T-helper 2 cell treated with Interferon-gamma antibody and Interleukin-4, amounts not matched to agents 5 μg/mL and 100 μg/mL, for 36 hours (primary cell): ENCODE measurements around the gene BLCAP.
"Not testable (repeated sequence)": the region's sequence is repeated elsewhere in the genome, so short reads cannot be mapped to it uniquely, and the experiment has no call there.

Experiments used
- DNase-seq: peaks from one replicate; pipeline ENCODE4 v3.0.0; 2021; ENCODE audit warnings: low spot score
- H3K27ac Mint-ChIP-seq: one replicate; pipeline ENCODE4 v1.8.0; 2021; ENCODE audit warnings: mild to moderate bottlenecking, mixed read lengths
- H3K27me3 Mint-ChIP-seq: one replicate; pipeline ENCODE4 v1.8.0; 2021; ENCODE audit warnings: low read depth, mixed read lengths
- H3K36me3 Mint-ChIP-seq: one replicate; pipeline ENCODE4 v1.8.0; 2021; ENCODE audit warnings: low read depth, mixed read lengths
- H3K4me1 Mint-ChIP-seq: one replicate; pipeline ENCODE4 v1.8.0; 2021; ENCODE audit warnings: low read depth, mixed read lengths
- H3K4me3 Mint-ChIP-seq: one replicate; pipeline ENCODE4 v1.8.0; 2022; ENCODE audit warnings: mild to moderate bottlenecking, moderate library complexity, mixed read lengths
- H3K9me3 Mint-ChIP-seq: one replicate; pipeline ENCODE4 v1.8.0; 2021; ENCODE audit warnings: mixed read lengths

Gene BLCAP

GRCh38 chr20:37545516-37545915 is 17.8 kb upstream of the BLCAP start:
- Mint-ChIP-seq H3K4me3 (no peak overlapping the region), H3K4me1 (no peaks in the 10 kb centered on the region), H3K9me3 (no peaks in the 10 kb centered on the region), H3K27me3 (peaks cover 2% of the 10 kb centered on the region), H3K36me3 (no peaks in the 10 kb centered on the region), H3K27ac (no peak overlapping the region)
- no peak for DNase-seq

- Mint-ChIP-seq H3K27me3 (peaks cover 2% of the 10 kb centered on the region), H3K27ac (no peak overlapping the region), H3K9me3 (no peaks in the 10 kb centered on the region), H3K36me3 (no peaks in the 10 kb centered on the region), H3K4me1 (no peaks in the 10 kb centered on the region), H3K4me3 (no peak overlapping the region)
- no peak for DNase-seq
Measured at GRCh38 chr20:37544386-37544785, 16.7 kb upstream of the BLCAP start.

GRCh38 chr20:37543828-37544227 is 16.2 kb upstream of the BLCAP start:
- Mint-ChIP-seq H3K4me1 (no peaks in the 10 kb centered on the region), H3K4me3 (no peak overlapping the region), H3K9me3 (no peaks in the 10 kb centered on the region), H3K27me3 (peaks cover 2% of the 10 kb centered on the region), H3K36me3 (no peaks in the 10 kb centered on the region), H3K27ac (no peak overlapping the region)
- DNase-seq: no peak

- Mint-ChIP-seq H3K36me3 (no peaks in the 10 kb centered on the region), H3K4me1 (no peaks in the 10 kb centered on the region), H3K4me3 (no peak overlapping the region), H3K27me3 (peaks cover 8% of the 10 kb centered on the region), H3K27ac (no peak overlapping the region), H3K9me3 (no peaks in the 10 kb centered on the region)
- DNase-seq: no peak
Measured at GRCh38 chr20:37542281-37542680, 14.6 kb upstream of the BLCAP start.

- H3K27me3 Mint-ChIP-seq: peaks cover 12% of the 10 kb centered on the region
- no peak overlapping the region for H3K4me3 Mint-ChIP-seq
- DNase-seq: no peak
- no peak overlapping the region for H3K27ac Mint-ChIP-seq
- H3K4me1 Mint-ChIP-seq: no peaks in the 10 kb centered on the region
- H3K36me3 Mint-ChIP-seq: no peaks in the 10 kb centered on the region
- no peaks in the 10 kb centered on the region for H3K9me3 Mint-ChIP-seq
Measured at GRCh38 chr20:37541326-37541725, 13.7 kb upstream of the BLCAP start.

- H3K4me3 Mint-ChIP-seq, H3K27ac Mint-ChIP-seq, H3K4me1 Mint-ChIP-seq, H3K36me3 Mint-ChIP-seq, H3K9me3 Mint-ChIP-seq, DNase-seq: not testable (repeated sequence)
- peaks cover 12% of the 10 kb centered on the region for H3K27me3 Mint-ChIP-seq
Measured at GRCh38 chr20:37540838-37541237, 13.2 kb upstream of the BLCAP start.

- H3K27ac Mint-ChIP-seq: no peak overlapping the region
- no peaks in the 10 kb centered on the region for H3K36me3 Mint-ChIP-seq
- DNase-seq: no peak
- H3K4me3 Mint-ChIP-seq: no peak overlapping the region
- no peaks in the 10 kb centered on the region for H3K4me1 Mint-ChIP-seq
- no peaks in the 10 kb centered on the region for H3K9me3 Mint-ChIP-seq
- peaks cover 12% of the 10 kb centered on the region for H3K27me3 Mint-ChIP-seq
Measured at GRCh38 chr20:37540001-37540400, 12.3 kb upstream of the BLCAP start.

- no peak overlapping the region for H3K4me3 Mint-ChIP-seq
- H3K4me1 Mint-ChIP-seq: peaks cover 4% of the 10 kb centered on the region
- H3K27ac Mint-ChIP-seq: no peak overlapping the region
- H3K27me3 Mint-ChIP-seq: peaks cover 12% of the 10 kb centered on the region
- H3K36me3 Mint-ChIP-seq: no peaks in the 10 kb centered on the region
- H3K9me3 Mint-ChIP-seq: no peaks in the 10 kb centered on the region
- DNase-seq: no peak
Measured at GRCh38 chr20:37539424-37539823, 11.7 kb upstream of the BLCAP start.

GRCh38 chr20:37538003-37538402 is 10.3 kb upstream of the BLCAP start:
- H3K27ac Mint-ChIP-seq: no peak overlapping the region

GRCh38 chr20:37537505-37537904 is 9.8 kb upstream of the BLCAP start:
- Mint-ChIP-seq H3K36me3 (no peaks in the 10 kb centered on the region), H3K4me1 (peaks cover 4% of the 10 kb centered on the region), H3K9me3 (no peaks in the 10 kb centered on the region), H3K27me3 (peaks cover 12% of the 10 kb centered on the region), H3K27ac (no peak overlapping the region), H3K4me3 (no peak overlapping the region)
- DNase-seq: no peak

More at GRCh38 chr20:37538003-37538402, 10.3 kb upstream of the BLCAP start:
- Mint-ChIP-seq H3K4me1 (peaks cover 4% of the 10 kb centered on the region), H3K4me3 (no peak overlapping the region), H3K36me3 (no peaks in the 10 kb centered on the region), H3K9me3 (no peaks in the 10 kb centered on the region), H3K27me3 (peaks cover 12% of the 10 kb centered on the region)
- DNase-seq: no peak

- no peaks in the 10 kb centered on the region for H3K36me3 Mint-ChIP-seq
- H3K4me1 Mint-ChIP-seq: peaks cover 4% of the 10 kb centered on the region
- no peak for DNase-seq
- H3K27ac Mint-ChIP-seq: no peak overlapping the region
- peaks cover 10% of the 10 kb centered on the region for H3K27me3 Mint-ChIP-seq
- H3K9me3 Mint-ChIP-seq: no peaks in the 10 kb centered on the region
- no peak overlapping the region for H3K4me3 Mint-ChIP-seq
Measured at GRCh38 chr20:37535443-37536132, 7.9 kb upstream of the BLCAP start.

GRCh38 chr20:37534401-37535157 is 6.9 kb upstream of the BLCAP start:
- no peak overlapping the region for H3K27ac Mint-ChIP-seq
- H3K9me3 Mint-ChIP-seq: no peaks in the 10 kb centered on the region
- peak; percentile 33 for DNase-seq
- peaks cover 10% of the 10 kb centered on the region for H3K27me3 Mint-ChIP-seq
- peaks cover 4% of the 10 kb centered on the region for H3K4me1 Mint-ChIP-seq
- H3K36me3 Mint-ChIP-seq: no peaks in the 10 kb centered on the region
- H3K4me3 Mint-ChIP-seq: no peak overlapping the region

- Mint-ChIP-seq H3K36me3 (no peaks in the 10 kb centered on the region), H3K4me1 (peaks cover 9% of the 10 kb centered on the region), H3K27me3 (peaks cover 7% of the 10 kb centered on the region), H3K4me3 (no peak overlapping the region), H3K9me3 (no peaks in the 10 kb centered on the region), H3K27ac (no peak overlapping the region)
- DNase-seq: no peak
Measured at GRCh38 chr20:37533154-37533715, 5.6 kb upstream of the BLCAP start.

GRCh38 chr20:37531856-37532255 is 4.2 kb upstream of the BLCAP start:
- no peak overlapping the region for H3K4me3 Mint-ChIP-seq
- no peaks in the 10 kb centered on the region for H3K36me3 Mint-ChIP-seq
- DNase-seq: no peak
- peaks cover 2% of the 10 kb centered on the region for H3K27me3 Mint-ChIP-seq
- peaks cover 11% of the 10 kb centered on the region for H3K4me1 Mint-ChIP-seq
- no peaks in the 10 kb centered on the region for H3K9me3 Mint-ChIP-seq
- H3K27ac Mint-ChIP-seq: no peak overlapping the region
